ENCODE data around the gene USP48. TPM values are rescaled to one million over a fixed set of nuclear protein-coding genes. Genes with fewer than 3 reads are reported as not detected.
A peak's percentile ranks its signal among the peaks of the same experiment; 100 is the strongest.

USP48 gene
- total and polyA plus RNA-seq, 2 of the 8 experiments (the other 6 are each of a cell fraction or from before 2014, with no cell fraction given), result 12.8 to 83.5 TPM

- H3K4ac ChIP-seq (replicated peaks; ENCODE audit: insufficient read length, low read depth, low read length), result no peak overlapping the region
- H2BK5ac ChIP-seq (ENCODE audit: low read depth, low read length), result no peak overlapping the region
- no peak overlapping the region for H2BK20ac ChIP-seq (ENCODE audit: low read length)
- no peak overlapping the region for H4K8ac ChIP-seq (ENCODE audit: extremely low read depth, insufficient read depth, low read length)
- H3K4me2 ChIP-seq (ENCODE audit: insufficient read depth in 1 of 2, low read depth in 2 of 2, low read length in 2 of 2), result no peak overlapping the region
- no peak overlapping the region for H3K4me3 ChIP-seq (ENCODE audit: extremely low read depth in 1 of 4, insufficient read depth in 2 of 4, low read depth in 3 of 4, low read length in 4 of 4)
- 80% methylated on average over 11 of the region's 11 CpGs; no CpG with 5 or more reads in 1 of the 2 experiments for WGBS, 2 experiments (ENCODE audit: extremely low coverage in 1 of 2, insufficient coverage in 1 of 2, insufficient read length in 1 of 2, insufficient replicate concordance in 2 of 2, low coverage in 1 of 2, low lambda C conversion rate in 2 of 2, missing lambda C conversion rate in 1 of 2)
- ChIA-PET POLR2A (ENCODE audit: partially characterized antibody) (no interaction called here), CTCF (ENCODE audit: partially characterized antibody) (interaction anchor here (0.5 to 1.1 kb wide), 2 partner anchors 11 to 287 kb away, joined by 3 read pairs; no protein-coding TSS in a partner anchor)
- no peak overlapping the region; the same call in 1 of the 2 replicates for H3K18ac ChIP-seq (ENCODE audit: extremely low read depth, low read length)
- H3K23me2 ChIP-seq (ENCODE audit: low read depth, low read length), result peaks cover 3% of the 10 kb centered on the region; the same call in 1 of the 2 replicates
- DNase-seq (ENCODE audit: low read depth in 1 of 2, low spot score in 2 of 2) (no peak), FAIRE-seq (no peak)
- H2BK120ac ChIP-seq (replicated peaks; ENCODE audit: low read depth, low read length), result no peak overlapping the region
- H3K4me1 ChIP-seq (replicated peaks in 1 of 4; ENCODE audit: control insufficient read depth in 3 of 4, insufficient read depth in 4 of 4, low read length in 3 of 4), result peaks cover 0 to 8% (median 3%) of the 10 kb centered on the region in 4 experiments; a peak in 4 of 7 replicates
- no peak overlapping the region for H4K5ac ChIP-seq (ENCODE audit: insufficient read length, low read depth, low read length)
- H4K91ac ChIP-seq (replicated peaks; ENCODE audit: insufficient read length, low read length), result no peak overlapping the region
- no peak for TF ChIP-seq RFX5 (IDR thresholded peaks at IDR 0.05; ENCODE audit: borderline replicate concordance, low read depth, low read length)
- no peak for TF ChIP-seq SUZ12 (IDR thresholded peaks at IDR 0.05; ENCODE audit: low read length)
- TF ChIP-seq JUN (IDR thresholded peaks at IDR 0.05; ENCODE audit: low read depth, low read length), result no peak
- TF ChIP-seq CTCF (IDR thresholded peaks at IDR 0.05; ENCODE audit: control extremely low read depth in 1 of 3, insufficient read depth in 1 of 3, low read depth in 1 of 3, low read length in 3 of 3), result peak; percentile 3 to 39 (median 17); a peak in 3 of 4 replicates
- no peak for TF ChIP-seq POU5F1 (IDR thresholded peaks at IDR 0.05; ENCODE audit: low read depth, low read length)
- no peak for TF ChIP-seq RAD21 (IDR thresholded peaks at IDR 0.05 in 1 of 2, conservative IDR thresholded peaks at IDR 0.05 in 1 of 2; ENCODE audit: low read depth in 2 of 2, low read length in 2 of 2)
- no peaks in the 10 kb centered on the region for H3K79me2 ChIP-seq (ENCODE audit: control insufficient read depth in 1 of 2, insufficient read depth in 2 of 2, low read length in 2 of 2)
- 0 out of 2 replicates have a peak overlapping the region, but pooled peaks have one; percentile 81 for H2BK15ac ChIP-seq (ENCODE audit: low read length)
- H3K14ac ChIP-seq (ENCODE audit: insufficient read length), result no peak overlapping the region
- no peak overlapping the region for H2AK5ac ChIP-seq (ENCODE audit: low read depth, low read length)
- no peak overlapping the region for H2BK12ac ChIP-seq (ENCODE audit: low read depth, low read length)
- H3K56ac ChIP-seq (replicated peaks; ENCODE audit: insufficient read length, low read depth, low read length), result no peak overlapping the region
- H3K27me3 ChIP-seq (replicated peaks in 1 of 4; ENCODE audit: control insufficient read depth in 3 of 4, extremely low read depth in 1 of 4, insufficient read depth in 3 of 4, low read length in 3 of 4), result peaks cover 0 to 24% (median 17%) of the 10 kb centered on the region in 4 experiments; a peak in 5 of 7 replicates
- no peaks in the 10 kb centered on the region for H3K36me3 ChIP-seq (ENCODE audit: control insufficient read depth in 2 of 4, insufficient read depth in 4 of 4, low read length in 3 of 4)
- H3K79me1 ChIP-seq (ENCODE audit: low read depth, low read length), result no peaks in the 10 kb centered on the region
- no peak overlapping the region for H3K27ac ChIP-seq (ENCODE audit: low read depth, low read length)
- peaks cover 0 to 2% of the 10 kb centered on the region in 2 experiments for H4K20me1 ChIP-seq (replicated peaks in 1 of 2; ENCODE audit: control insufficient read depth in 1 of 2, insufficient read depth in 2 of 2, low read length in 2 of 2)
- no peak overlapping the region for H3K23ac ChIP-seq (ENCODE audit: insufficient read length)
- no peaks in the 10 kb centered on the region for H3K9me3 ChIP-seq (ENCODE audit: insufficient read depth in 2 of 2, low read depth in 1 of 2, low read length in 1 of 2)
- H2AFZ ChIP-seq (ENCODE audit: low read length), result no peak overlapping the region
- H3K9ac ChIP-seq (replicated peaks in 1 of 4; ENCODE audit: extremely low read depth in 1 of 4, low read depth in 3 of 4, low read length in 3 of 4), result no peak overlapping the region
Observed at GRCh38 chr1:21663248-21663950, 119.5 kb downstream of the USP48 start.
